T follicular helper cell (primary cell): ENCODE data around the gene CTIF.

Experiments used
- DNase-seq: peaks from one replicate; pipeline ENCODE4 v3.0.0-alpha.2; 2020; ENCODE audit warnings: low read depth

Gene CTIF

GRCh38 chr18:48819781-48820482, 281.1 kb downstream of the CTIF start:
- DNase-seq = no peak

GRCh38 chr18:48820483-48821250, 281.8 kb downstream of the CTIF start:
- DNase-seq = no peak

- DNase-seq = no peak
Observed at GRCh38 chr18:48821251-48821590, 282.4 kb downstream of the CTIF start.

- DNase-seq = no peak
Observed at GRCh38 chr18:48821845-48822244, 283.0 kb downstream of the CTIF start.

- no peak for DNase-seq
Observed at GRCh38 chr18:48824231-48824970, 285.6 kb downstream of the CTIF start.

GRCh38 chr18:48825101-48825745, 286.4 kb downstream of the CTIF start:
- no peak for DNase-seq

- DNase-seq = no peak
Observed at GRCh38 chr18:48826271-48826670, 287.4 kb downstream of the CTIF start.

GRCh38 chr18:48826806-48827205, 288.0 kb downstream of the CTIF start:
- DNase-seq = no peak

- DNase-seq = no peak
Observed at GRCh38 chr18:48827291-48828193, 288.7 kb downstream of the CTIF start.

GRCh38 chr18:48828194-48828545, 289.3 kb downstream of the CTIF start:
- DNase-seq = no peak

GRCh38 chr18:48828691-48829442, 290.0 kb downstream of the CTIF start:
- DNase-seq = no peak

GRCh38 chr18:48829443-48830149, 290.8 kb downstream of the CTIF start:
- DNase-seq = no peak

- no peak for DNase-seq
Observed at GRCh38 chr18:48831113-48831759, 292.4 kb downstream of the CTIF start.

- DNase-seq = no peak
Observed at GRCh38 chr18:48831802-48832201, 293.0 kb downstream of the CTIF start.

GRCh38 chr18:48832938-48833700, 294.3 kb downstream of the CTIF start:
- no peak for DNase-seq

- DNase-seq = peak; percentile 34
Observed at GRCh38 chr18:48833701-48834412, 295.0 kb downstream of the CTIF start.

GRCh38 chr18:48834413-48835031, 295.7 kb downstream of the CTIF start:
- DNase-seq = peak; percentile 60

- DNase-seq = no peak
Observed at GRCh38 chr18:48835119-48835518, 296.3 kb downstream of the CTIF start.
